ENCODE measurements around the gene SEMA4D. TPM values are rescaled to one million over a fixed set of nuclear protein-coding genes. Genes with fewer than 3 reads are reported as not detected.

The SEMA4D gene
- total and polyA plus RNA-seq, 2 of the 13 experiments (the other 11 are each of a cell fraction or from before 2014, with no cell fraction given): 0.13 to 0.16 TPM

GRCh38 chr9:89404074-89404473 is 93.8 kb downstream of the SEMA4D start:
- in situ Hi-C loops (cut with HindIII; ENCODE audit: extremely low pct_ligation_motif_present, low pct_unique_long_range_greater_than_20kb) (no loop called here), intact Hi-C loops (cut with micrococcal nuclease; ENCODE audit: unreplicated experiment) (no loop called here)
- H3K4me3 ChIP-seq (replicated peaks in 1 of 3; ENCODE audit: insufficient read depth in 1 of 3, low read depth in 2 of 3, low read length in 3 of 3): no peak overlapping the region
- no peak overlapping the region for H3K9ac ChIP-seq (ENCODE audit: insufficient read depth, low read depth, low read length)
- H4K20me1 ChIP-seq (ENCODE audit: insufficient read depth, low read length): no peaks in the 10 kb centered on the region
- WGBS (ENCODE audit: low lambda C conversion rate): 71% methylated on average over 6 of the region's 11 CpGs
- H2AFZ ChIP-seq (ENCODE audit: low read length): no peak overlapping the region
- no peaks in the 10 kb centered on the region for H3K36me3 ChIP-seq (replicated peaks in 1 of 2; ENCODE audit: control insufficient read depth in 1 of 2, insufficient read depth in 2 of 2, low read length in 2 of 2)
- no peak overlapping the region for H3K4me2 ChIP-seq (ENCODE audit: low read depth, low read length)
- ATAC-seq: no peak
- ChIA-PET CTCF (ENCODE audit: low intra/inter-chr PET ratio, low total read pairs) (no interaction called here), POLR2A (no interaction called here)
- FAIRE-seq: no peak
- no peaks in the 10 kb centered on the region for H3K79me2 ChIP-seq (ENCODE audit: insufficient read depth, low read length)
- TF ChIP-seq HOXA9 (CRISPR knock-in tag; IDR thresholded peaks at IDR 0.05; ENCODE audit: borderline replicate concordance): no peak
- TF ChIP-seq PAXIP1 (CRISPR knock-in tag; conservative IDR thresholded peaks at IDR 0.05): no peak
- TF ChIP-seq POLR2A (IDR thresholded peaks at IDR 0.05; ENCODE audit: insufficient read depth in 1 of 2, low read depth in 2 of 2, low read length in 2 of 2): no peak
- no peak for TF ChIP-seq FOXK2 (IDR thresholded peaks at IDR 0.05)
- no peak for TF ChIP-seq ZNF264 (CRISPR knock-in tag; IDR thresholded peaks at IDR 0.05)
- no peak for TF ChIP-seq ZNF260 (CRISPR knock-in tag; IDR thresholded peaks at IDR 0.05; ENCODE audit: borderline replicate concordance, low read depth)
- TF ChIP-seq MXD4 (CRISPR knock-in tag; IDR thresholded peaks at IDR 0.05): no peak
- no peak for TF ChIP-seq KAT7 (CRISPR knock-in tag; IDR thresholded peaks at IDR 0.05; ENCODE audit: borderline replicate concordance)
- no peak for TF ChIP-seq PLSCR1 (CRISPR knock-in tag; IDR thresholded peaks at IDR 0.05; ENCODE audit: borderline replicate concordance)
- no peak for TF ChIP-seq ZNF570 (CRISPR knock-in tag; IDR thresholded peaks at IDR 0.05; ENCODE audit: borderline replicate concordance)
- TF ChIP-seq ZNF546 (CRISPR knock-in tag; conservative IDR thresholded peaks at IDR 0.05): no peak
- TF ChIP-seq ZNF839 (CRISPR knock-in tag; IDR thresholded peaks at IDR 0.05; ENCODE audit: borderline replicate concordance): no peak
- TF ChIP-seq NPAS2 (CRISPR knock-in tag; IDR thresholded peaks at IDR 0.05; ENCODE audit: borderline replicate concordance): no peak
- TF ChIP-seq PPARG (CRISPR knock-in tag; conservative IDR thresholded peaks at IDR 0.05): no peak
- no peak for TF ChIP-seq SALL1 (CRISPR knock-in tag; IDR thresholded peaks at IDR 0.05)
- TF ChIP-seq ASH2L (IDR thresholded peaks at IDR 0.05; ENCODE audit: insufficient read length, low read depth, low read length): no peak
- no peak for TF ChIP-seq TEAD2 (CRISPR knock-in tag; IDR thresholded peaks at IDR 0.05)
- TF ChIP-seq ZNF746 (CRISPR knock-in tag; IDR thresholded peaks at IDR 0.05): no peak
- H3K27me3 ChIP-seq (ENCODE audit: control insufficient read depth in 1 of 2, insufficient read depth in 2 of 2, low read length in 2 of 2): no peaks in the 10 kb centered on the region
- no peaks in the 10 kb centered on the region for H3K9me3 ChIP-seq (ENCODE audit: low read length)
- no peak overlapping the region for H3K27ac ChIP-seq (ENCODE audit: extremely low read length, insufficient read depth, low read length)
- no peaks in the 10 kb centered on the region for H3K4me1 ChIP-seq (ENCODE audit: insufficient read depth, low read length)
- DNase-seq (ENCODE audit: low spot score): no peak
- BruUV-seq (replicated peaks): no TSS peak
